ENCODE measurements around the gene LCE7A. TPM values are rescaled to one million over a fixed set of nuclear protein-coding genes. Genes with fewer than 3 reads are reported as not detected.

LCE7A gene
- total and polyA plus RNA-seq, 3 donors from 2014 or later: not detected

- no peak overlapping the region for H3K4me3 ChIP-seq
- no peaks in the 10 kb centered on the region for H3K9me3 ChIP-seq
- intact Hi-C loops (cut with DNase I; ENCODE audit: low total_unique reads): no loop called here
- H3K27me3 ChIP-seq: no peaks in the 10 kb centered on the region
- no peak for DNase-seq
- H3K36me3 ChIP-seq (ENCODE audit: low read depth, missing control alignments): no peaks in the 10 kb centered on the region
- WGBS, 2 donors: 74 to 85% methylated on average over 7 of the region's 7 CpGs
- TF ChIP-seq POLR2A (IDR thresholded peaks at IDR 0.05) (no peak), CTCF (IDR thresholded peaks at IDR 0.05) (no peak)
- no peak overlapping the region for H3K27ac ChIP-seq
- no peaks in the 10 kb centered on the region for H3K4me1 ChIP-seq
These were observed 45.1 kb downstream of the LCE7A start for GRCh38 chr1:152904688-152905440.

GRCh38 chr1:152906023-152906565 lies 46.3 kb downstream of the LCE7A start:
- Histone ChIP-seq H3K36me3 (ENCODE audit: low read depth, missing control alignments) (no peaks in the 10 kb centered on the region), H3K4me3 (no peak overlapping the region), H3K4me1 (no peaks in the 10 kb centered on the region), H3K27ac (no peak overlapping the region), H3K9me3 (no peaks in the 10 kb centered on the region), H3K27me3 (no peaks in the 10 kb centered on the region)
- intact Hi-C loops (cut with DNase I; ENCODE audit: low total_unique reads): no loop called here
- 73 to 83% methylated on average over 1 to 5 of the region's 5 CpGs for WGBS, 2 donors
- DNase-seq: no peak
- TF ChIP-seq CTCF (IDR thresholded peaks at IDR 0.05) (no peak), POLR2A (IDR thresholded peaks at IDR 0.05) (no peak)

GRCh38 chr1:152907686-152908601 lies 48.1 kb downstream of the LCE7A start, which contains the start of gene IVL:
IVL (plus strand) TSS chr1:152908546; CDS start chr1:152909798, 1,252 bp downstream.
- Histone ChIP-seq H3K9me3 (no peaks in the 10 kb centered on the region), H3K4me1 (no peaks in the 10 kb centered on the region), H3K27me3 (no peaks in the 10 kb centered on the region), H3K4me3 (no peak within 1 kb of the TSS), H3K36me3 (ENCODE audit: low read depth, missing control alignments) (no peaks in the 10 kb centered on the region), H3K27ac (no peak within 1 kb of the TSS)
- DNase-seq: no peak
- intact Hi-C loops (cut with DNase I; ENCODE audit: low total_unique reads): no loop called here
- TF ChIP-seq POLR2A (IDR thresholded peaks at IDR 0.05) (no peak), CTCF (IDR thresholded peaks at IDR 0.05) (no peak)
- 80 to 82% methylated on average over 4 of the region's 4 CpGs for WGBS, 2 donors

- WGBS, 2 donors: 88 to 93% methylated on average over 3 of the region's 3 CpGs
- Histone ChIP-seq H3K4me3 (no peak overlapping the region), H3K4me1 (no peaks in the 10 kb centered on the region), H3K27ac (no peak overlapping the region), H3K27me3 (no peaks in the 10 kb centered on the region), H3K36me3 (ENCODE audit: low read depth, missing control alignments) (no peaks in the 10 kb centered on the region), H3K9me3 (no peaks in the 10 kb centered on the region)
- DNase-seq: no peak
- TF ChIP-seq CTCF (IDR thresholded peaks at IDR 0.05) (no peak), POLR2A (IDR thresholded peaks at IDR 0.05) (no peak)
- intact Hi-C loops (cut with DNase I; ENCODE audit: low total_unique reads): no loop called here
These were observed 49.4 kb downstream of the LCE7A start for GRCh38 chr1:152909206-152909605.

Other genes with a start within 250 kb of the LCE7A start
- gene LCE3B, start 246.2 kb upstream of the LCE7A start, total RNA-seq: not detected
- gene LCE3B, start 246.2 kb upstream of the LCE7A start, polyA plus RNA-seq (ENCODE audit: insufficient read depth, low read depth, low replicate concordance): not detected
- gene LCE3A, start 236.9 kb upstream of the LCE7A start, total RNA-seq: not detected
- gene LCE3A, start 236.9 kb upstream of the LCE7A start, polyA plus RNA-seq (ENCODE audit: insufficient read depth, low read depth, low replicate concordance): not detected
- not detected for gene LCE2D, start 196.6 kb upstream of the LCE7A start, total RNA-seq
- not detected for gene LCE2D, start 196.6 kb upstream of the LCE7A start, polyA plus RNA-seq (ENCODE audit: insufficient read depth, low read depth, low replicate concordance)
- gene LCE2C, start 184.7 kb upstream of the LCE7A start, total RNA-seq: not detected
- gene LCE2C, start 184.7 kb upstream of the LCE7A start, polyA plus RNA-seq (ENCODE audit: insufficient read depth, low read depth, low replicate concordance): not detected
- gene LCE2B, start 173.9 kb upstream of the LCE7A start, total RNA-seq: not detected
- not detected for gene LCE2B, start 173.9 kb upstream of the LCE7A start, polyA plus RNA-seq (ENCODE audit: insufficient read depth, low read depth, low replicate concordance)
- gene LCE2A, start 161.7 kb upstream of the LCE7A start, total RNA-seq: not detected
- gene LCE2A, start 161.7 kb upstream of the LCE7A start, polyA plus RNA-seq (ENCODE audit: insufficient read depth, low read depth, low replicate concordance): not detected
- gene LCE4A, start 151.8 kb upstream of the LCE7A start, total RNA-seq: not detected
- gene LCE4A, start 151.8 kb upstream of the LCE7A start, polyA plus RNA-seq (ENCODE audit: insufficient read depth, low read depth, low replicate concordance): not detected
- gene KPRP, start 102.0 kb upstream of the LCE7A start, total RNA-seq: not detected
- gene KPRP, start 102.0 kb upstream of the LCE7A start, polyA plus RNA-seq (ENCODE audit: insufficient read depth, low read depth, low replicate concordance): not detected
- gene LCE1F, start 84.9 kb upstream of the LCE7A start, total RNA-seq: not detected
- not detected for gene LCE1F, start 84.9 kb upstream of the LCE7A start, polyA plus RNA-seq (ENCODE audit: insufficient read depth, low read depth, low replicate concordance)
- not detected for gene LCE1E, start 73.7 kb upstream of the LCE7A start, total RNA-seq
- not detected for gene LCE1E, start 73.7 kb upstream of the LCE7A start, polyA plus RNA-seq (ENCODE audit: insufficient read depth, low read depth, low replicate concordance)
- not detected for gene LCE1D, start 63.3 kb upstream of the LCE7A start, total RNA-seq
- not detected for gene LCE1D, start 63.3 kb upstream of the LCE7A start, polyA plus RNA-seq (ENCODE audit: insufficient read depth, low read depth, low replicate concordance)
- gene LCE1C, start 53.3 kb upstream of the LCE7A start, total RNA-seq: not detected
- gene LCE1C, start 53.3 kb upstream of the LCE7A start, polyA plus RNA-seq (ENCODE audit: insufficient read depth, low read depth, low replicate concordance): not detected
- not detected for gene LCE1B, start 48.0 kb upstream of the LCE7A start, total RNA-seq
- not detected for gene LCE1B, start 48.0 kb upstream of the LCE7A start, polyA plus RNA-seq (ENCODE audit: insufficient read depth, low read depth, low replicate concordance)
- gene LCE1A, start 32.5 kb upstream of the LCE7A start, total RNA-seq: not detected
- gene LCE1A, start 32.5 kb upstream of the LCE7A start, polyA plus RNA-seq (ENCODE audit: insufficient read depth, low read depth, low replicate concordance): not detected
- gene LCE6A, start 17.1 kb upstream of the LCE7A start, total RNA-seq: not detected
- gene LCE6A, start 17.1 kb upstream of the LCE7A start, polyA plus RNA-seq (ENCODE audit: insufficient read depth, low read depth, low replicate concordance): not detected
- 100 to 1,000 TPM; 249 to 786 TPM for gene SMCP, start 18.3 kb downstream of the LCE7A start, total RNA-seq
- gene SMCP, start 18.3 kb downstream of the LCE7A start, polyA plus RNA-seq (ENCODE audit: insufficient read depth, low read depth, low replicate concordance): 724 TPM
- not detected for gene IVL, start 48.5 kb downstream of the LCE7A start, total RNA-seq
- not detected for gene IVL, start 48.5 kb downstream of the LCE7A start, polyA plus RNA-seq (ENCODE audit: insufficient read depth, low read depth, low replicate concordance)
- gene SPRR5, start 87.2 kb downstream of the LCE7A start, total RNA-seq: not detected
- gene SPRR5, start 87.2 kb downstream of the LCE7A start, polyA plus RNA-seq (ENCODE audit: insufficient read depth, low read depth, low replicate concordance): not detected
- gene SPRR4, start 110.7 kb downstream of the LCE7A start, total RNA-seq: 1 to 10 TPM in 1 of 2 donors, under 1 TPM in 1; 0.81 to 8.4 TPM
- 9.5 TPM for gene SPRR4, start 110.7 kb downstream of the LCE7A start, polyA plus RNA-seq (ENCODE audit: insufficient read depth, low read depth, low replicate concordance)
- gene SPRR1A, start 124.1 kb downstream of the LCE7A start, total RNA-seq: not detected
- not detected for gene SPRR1A, start 124.1 kb downstream of the LCE7A start, polyA plus RNA-seq (ENCODE audit: insufficient read depth, low read depth, low replicate concordance)
- gene SPRR3, start 141.8 kb downstream of the LCE7A start, total RNA-seq: not detected
- gene SPRR3, start 141.8 kb downstream of the LCE7A start, polyA plus RNA-seq (ENCODE audit: insufficient read depth, low read depth, low replicate concordance): not detected
- gene SPRR1B, start 171.2 kb downstream of the LCE7A start, total RNA-seq: not detected
- gene SPRR1B, start 171.2 kb downstream of the LCE7A start, polyA plus RNA-seq (ENCODE audit: insufficient read depth, low read depth, low replicate concordance): not detected
- gene SPRR2D, start 181.1 kb downstream of the LCE7A start, total RNA-seq: under 1 TPM in 1 of 2 donors, not detected in 1; 0.56 TPM
- 0.74 TPM for gene SPRR2D, start 181.1 kb downstream of the LCE7A start, polyA plus RNA-seq (ENCODE audit: insufficient read depth, low read depth, low replicate concordance)
- not detected for gene SPRR2A, start 197.5 kb downstream of the LCE7A start, total RNA-seq
- gene SPRR2A, start 197.5 kb downstream of the LCE7A start, polyA plus RNA-seq (ENCODE audit: insufficient read depth, low read depth, low replicate concordance): not detected
- under 1 TPM in 1 of 2 donors, not detected in 1; 0.62 TPM for gene SPRR2B, start 211.6 kb downstream of the LCE7A start, total RNA-seq
- gene SPRR2B, start 211.6 kb downstream of the LCE7A start, polyA plus RNA-seq (ENCODE audit: insufficient read depth, low read depth, low replicate concordance): 12.4 TPM
- not detected for gene SPRR2E, start 234.5 kb downstream of the LCE7A start, total RNA-seq
- gene SPRR2E, start 234.5 kb downstream of the LCE7A start, polyA plus RNA-seq (ENCODE audit: insufficient read depth, low read depth, low replicate concordance): 1.4 TPM

Measured in testis (tissue), 3 donors.